K562 (cell line): Measurements from ENCODE around the gene MIEN1. TPM values are rescaled to one million over a fixed set of nuclear protein-coding genes. Genes with fewer than 3 reads are reported as not detected.

ENCODE experiments used
- CBFA2T3 ChIP-seq: fragments of 450-650 bp; IDR thresholded peaks from 2 replicates; pipeline ENCODE4 v1.6.1; 2017
- CBX5 ChIP-seq: IDR thresholded peaks from 2 replicates; pipeline ENCODE4 v1.6.1; 2014; ENCODE audit warnings: low read depth, borderline replicate concordance
- CEBPG ChIP-seq, 3 experiments: fragments of 200-800 bp in 1 of 3; sonication (Bioruptor generic) in 1 of 3; sonication (generic) in 1 of 3; formaldehyde crosslinking in 1 of 3; IDR thresholded peaks in 2 of 3; conservative IDR thresholded peaks in 1 of 3; 2 replicates each; pipeline versions ENCODE4 v1.6.1 to v1.8.0; 2016 to 2022; ENCODE audit warnings: missing compliant biosample characterization in 2 of 3, missing genetic modification characterization in 2 of 3, mild to moderate bottlenecking in 1 of 3, missing genetic modification reagents in 1 of 3
- ETV5 ChIP-seq: sonication (generic); formaldehyde crosslinking; IDR thresholded peaks from 2 replicates; pipeline ENCODE4 v1.4.0; 2020; ENCODE audit warnings: low read depth, mild to moderate bottlenecking, missing genetic modification reagents
- FOXK2 ChIP-seq, 2 experiments: fragments of 450-650 bp; IDR thresholded peaks in 1 of 2; conservative IDR thresholded peaks in 1 of 2; 2 replicates each; pipeline ENCODE4 v1.6.1; 2016; ENCODE audit warnings: low read depth in 2 of 2, mild to moderate bottlenecking in 1 of 2
- HLTF ChIP-seq: fragments of 450-650 bp; IDR thresholded peaks from 2 replicates; pipeline ENCODE4 v1.6.1; 2016
- HNRNPK ChIP-seq: fragments of 200-400 bp; formaldehyde crosslinking; IDR thresholded peaks from one replicate; pipeline ENCODE4 v1.6.1; 2018; ENCODE audit warnings: mild to moderate bottlenecking, low read depth, low read length; ENCODE audit not compliant: poor library complexity, severe bottlenecking
- KDM1A ChIP-seq, 2 experiments: fragments of 450-650 bp; IDR thresholded peaks; 2 replicates each; pipeline ENCODE4 v1.6.1; 2016; ENCODE audit warnings: mild to moderate bottlenecking in 2 of 2
- MAZ ChIP-seq, 2 experiments: fragments of 450-650 bp in 1 of 2; sonication (generic) in 1 of 2; formaldehyde crosslinking; IDR thresholded peaks in 1 of 2; conservative IDR thresholded peaks in 1 of 2; 2 replicates each; pipeline versions ENCODE4 v1.4.0 to v1.5.0; 2020; ENCODE audit warnings: mild to moderate bottlenecking in 1 of 2, missing genetic modification reagents in 1 of 2
- NFIC ChIP-seq: fragments of 450-650 bp; IDR thresholded peaks from 2 replicates; pipeline ENCODE4 v1.6.1; 2017; ENCODE audit warnings: mild to moderate bottlenecking, inconsistent platforms
- STAT6 ChIP-seq: sonication (generic); formaldehyde crosslinking; IDR thresholded peaks from 2 replicates; pipeline ENCODE4 v1.8.1; 2023; ENCODE audit warnings: mild to moderate bottlenecking, missing genetic modification reagents
- ZNF23 ChIP-seq: fragments of 250-450 bp; sonication (Bioruptor Pico); IDR thresholded peaks from 2 replicates; pipeline ENCODE4 v1.4.0; 2020; ENCODE audit warnings: mild to moderate bottlenecking
- polyA plus RNA-seq, 8 experiments: library from polyadenylated mRNA; depleted of rRNA in 4 of 8; stranded (reverse) in 5 of 8; unstranded in 3 of 8; fragments of >200 nt; fragmentation: Nextera tagmentation in 2 of 8; fragmentation: Illumina TruSeq in 1 of 8; extraction: Ambion mirVana in 2 of 8; extraction: Trizol in 1 of 8; gene quantifications; 2 replicates each; pipeline versions ENCODE4 v1.2.1 to v1.2.3, GENCODE V29; 2011 to 2014; ENCODE audit warnings: inconsistent platforms in 1 of 8, missing spikeins in 1 of 8
- total RNA-seq, 7 experiments: library from RNA; depleted of rRNA in 6 of 7; stranded (reverse); fragments of >200 nt in 6 of 7; fragmentation: Illumina TruSeq in 2 of 7; extraction: Trizol in 2 of 7; gene quantifications; 2 replicates each; pipeline versions ENCODE4 v1.2.1 to v1.2.3, GENCODE V29; 2011 to 2021; ENCODE audit warnings: low replicate concordance in 1 of 7

The MIEN1 gene
- total and polyA plus RNA-seq, 9 of the 15 experiments (the other 6 are each of a cell fraction or from before 2014, with no cell fraction given), result 61.3 to 142 (median 78.9) TPM

DNA sequence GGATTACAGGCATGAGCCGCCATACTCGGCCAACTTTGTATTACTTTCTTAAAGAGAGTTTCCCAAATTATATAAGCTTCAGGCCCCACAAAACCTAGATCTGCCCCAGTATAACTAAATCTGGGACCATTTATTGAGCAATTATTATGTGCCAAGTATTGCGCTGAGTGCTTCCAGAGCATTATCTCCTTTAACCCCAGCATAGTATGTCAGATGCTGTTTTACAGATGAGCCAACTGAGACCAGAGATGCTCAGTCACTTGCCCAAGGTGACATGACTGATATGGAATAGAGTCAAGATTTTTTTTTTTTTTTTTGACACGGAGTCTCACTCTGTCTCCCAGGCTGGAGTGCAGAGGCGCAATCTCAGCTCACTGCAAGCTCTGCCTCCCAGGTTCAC is 32.4 kb downstream of the MIEN1 start (continued):
- TF ChIP-seq STAT6 (CRISPR knock-in tag) (no peak), CBFA2T3 (peak; percentile 78), MAZ (CRISPR knock-in tag; conservative IDR thresholded peaks at IDR 0.05 in 1 of 2, IDR thresholded peaks at IDR 0.05 in 1 of 2) (no peak), CEBPG (CRISPR knock-in tag; IDR thresholded peaks at IDR 0.05) (no peak), CEBPG (tag; conservative IDR thresholded peaks at IDR 0.05 in 1 of 2, IDR thresholded peaks at IDR 0.05 in 1 of 2) (no peak), ETV5 (CRISPR knock-in tag) (no peak), HLTF (no peak), CBX5 (no peak), NFIC (0 out of 2 replicates have a peak, but pooled peaks have one; percentile 20), ZNF23 (CRISPR knock-in tag) (no peak), KDM1A (IDR thresholded peaks at IDR 0.05) (peak; percentile 58 to 70; a peak in 3 of 4 replicates), FOXK2 (conservative IDR thresholded peaks at IDR 0.05 in 1 of 2, IDR thresholded peaks at IDR 0.05 in 1 of 2; ENCODE audit: low read depth in 2 of 2) (no peak), HNRNPK (no peak)
- TF ChIP-seq, all 486 proteins: peak for 6
